Muscle of back (tissue), 13 donors: Measurements from ENCODE around the gene LMO4. TPM values are rescaled to one million over a fixed set of nuclear protein-coding genes. Genes with fewer than 3 reads are reported as not detected.

Experiments
- DNase-seq, 3 donors: peaks; one replicate each; pipeline versions ENCODE4 v3.0.0 to v3.0.0-alpha.2; 2013
- long read RNA-seq, 9 donors: transcript quantifications; one replicate each; lab custom pipeline, GENCODE V29; 2026
- polyA plus RNA-seq, 10 donors: library from polyadenylated mRNA; unstranded; fragments of 120-200 nt; gene quantifications; one replicate each; pipeline ENCODE4 v1.2.1, GENCODE V29; 2013; ENCODE audit not compliant: insufficient read length in 10 of 10

Gene LMO4
- 10 to 100 TPM; 40.2 to 71.5 (median 49.5) TPM for polyA plus RNA-seq
- long read RNA-seq, donor 1, full-length matches to known transcripts: 20 of 20 reads
- long read RNA-seq, donor 1, partial matches to known transcripts: 0 of 20 reads
- long read RNA-seq, donor 1, other reads (novel, unspliced or antisense): 0 of 20 reads
- long read RNA-seq, donor 2, full-length matches to known transcripts: 26 of 34 reads
- long read RNA-seq, donor 2, partial matches to known transcripts: 8 of 34 reads
- long read RNA-seq, donor 2, other reads (novel, unspliced or antisense): 0 of 34 reads
- long read RNA-seq, donor 3: 0 reads
- long read RNA-seq, donor 4, full-length matches to known transcripts: 20 of 20 reads
- long read RNA-seq, donor 4, partial matches to known transcripts: 0 of 20 reads
- long read RNA-seq, donor 4, other reads (novel, unspliced or antisense): 0 of 20 reads
- long read RNA-seq, donor 5, full-length matches to known transcripts: 23 of 23 reads
- long read RNA-seq, donor 5, partial matches to known transcripts: 0 of 23 reads
- long read RNA-seq, donor 5, other reads (novel, unspliced or antisense): 0 of 23 reads
- long read RNA-seq, donor 6, full-length matches to known transcripts: 31 of 109 reads
- long read RNA-seq, donor 6, partial matches to known transcripts: 78 of 109 reads
- long read RNA-seq, donor 6, other reads (novel, unspliced or antisense): 0 of 109 reads
- long read RNA-seq, donor 7, full-length matches to known transcripts: 16 of 62 reads
- long read RNA-seq, donor 7, partial matches to known transcripts: 46 of 62 reads
- long read RNA-seq, donor 7, other reads (novel, unspliced or antisense): 0 of 62 reads
- long read RNA-seq, donor 8, full-length matches to known transcripts: 26 of 26 reads
- long read RNA-seq, donor 8, partial matches to known transcripts: 0 of 26 reads
- long read RNA-seq, donor 8, other reads (novel, unspliced or antisense): 0 of 26 reads
- long read RNA-seq, donor 9, full-length matches to known transcripts: 3 of 3 reads
- long read RNA-seq, donor 9, partial matches to known transcripts: 0 of 3 reads
- long read RNA-seq, donor 9, other reads (novel, unspliced or antisense): 0 of 3 reads

GRCh38 chr1:87328272-87329050, at the start of gene LMO4:
Gene LMO4 (plus strand): TSS chr1:87328880. CDS start chr1:87332016, 3,136 bp downstream.
- DNase-seq: peak; percentile 97 to 99 (median 99)

GRCh38 chr1:87279536-87279875, 49.2 kb upstream of the LMO4 start:
- peak; percentile 33 to 79 (median 56) for DNase-seq

GRCh38 chr1:87279966-87280535, 48.6 kb upstream of the LMO4 start:
- DNase-seq: peak in 1 of 3 donors; percentile 28

- DNase-seq: no peak
These were observed 44.0 kb upstream of the LMO4 start for GRCh38 chr1:87284456-87285240.

- peak in 1 of 3 donors; percentile 41 for DNase-seq
These were observed 37.6 kb upstream of the LMO4 start for GRCh38 chr1:87291107-87291506.

GRCh38 chr1:87292684-87293493, 35.8 kb upstream of the LMO4 start:
- peak; percentile 58 to 83 (median 81) for DNase-seq

GRCh38 chr1:87294633-87295032, 34.0 kb upstream of the LMO4 start:
- DNase-seq: no peak

GRCh38 chr1:87295445-87296110, 33.1 kb upstream of the LMO4 start:
- DNase-seq: peak in 1 of 3 donors; percentile 21

GRCh38 chr1:87296206-87296605, 32.5 kb upstream of the LMO4 start:
- no peak for DNase-seq

- no peak for DNase-seq
These were observed 29.0 kb upstream of the LMO4 start for GRCh38 chr1:87299661-87300060.

GRCh38 chr1:87300628-87301027, 28.1 kb upstream of the LMO4 start:
- no peak for DNase-seq

GRCh38 chr1:87305151-87305550, 23.5 kb upstream of the LMO4 start:
- no peak for DNase-seq

GRCh38 chr1:87305762-87306161, 22.9 kb upstream of the LMO4 start:
- DNase-seq: peak in 1 of 3 donors; percentile 13

GRCh38 chr1:87307306-87307705, 21.4 kb upstream of the LMO4 start:
- no peak for DNase-seq

GRCh38 chr1:87307931-87308330, 20.7 kb upstream of the LMO4 start:
- DNase-seq: no peak

- no peak for DNase-seq
These were observed 14.6 kb upstream of the LMO4 start for GRCh38 chr1:87314091-87314490.

- no peak for DNase-seq
These were observed 10.5 kb upstream of the LMO4 start for GRCh38 chr1:87318056-87318650.

GRCh38 chr1:87318806-87319205, 9.9 kb upstream of the LMO4 start:
- DNase-seq: no peak
